ENCODE measurements around the gene ABHD15. TPM values are rescaled to one million over a fixed set of nuclear protein-coding genes. Genes with fewer than 3 reads are reported as not detected.
A peak's percentile ranks its signal among the peaks of the same experiment; 100 is the strongest.

The ABHD15 gene
- total and polyA plus RNA-seq, 9 of the 15 experiments (the other 6 are each of a cell fraction or from before 2014, with no cell fraction given), result 0.85 to 4.2 (median 2.1) TPM

DNA sequence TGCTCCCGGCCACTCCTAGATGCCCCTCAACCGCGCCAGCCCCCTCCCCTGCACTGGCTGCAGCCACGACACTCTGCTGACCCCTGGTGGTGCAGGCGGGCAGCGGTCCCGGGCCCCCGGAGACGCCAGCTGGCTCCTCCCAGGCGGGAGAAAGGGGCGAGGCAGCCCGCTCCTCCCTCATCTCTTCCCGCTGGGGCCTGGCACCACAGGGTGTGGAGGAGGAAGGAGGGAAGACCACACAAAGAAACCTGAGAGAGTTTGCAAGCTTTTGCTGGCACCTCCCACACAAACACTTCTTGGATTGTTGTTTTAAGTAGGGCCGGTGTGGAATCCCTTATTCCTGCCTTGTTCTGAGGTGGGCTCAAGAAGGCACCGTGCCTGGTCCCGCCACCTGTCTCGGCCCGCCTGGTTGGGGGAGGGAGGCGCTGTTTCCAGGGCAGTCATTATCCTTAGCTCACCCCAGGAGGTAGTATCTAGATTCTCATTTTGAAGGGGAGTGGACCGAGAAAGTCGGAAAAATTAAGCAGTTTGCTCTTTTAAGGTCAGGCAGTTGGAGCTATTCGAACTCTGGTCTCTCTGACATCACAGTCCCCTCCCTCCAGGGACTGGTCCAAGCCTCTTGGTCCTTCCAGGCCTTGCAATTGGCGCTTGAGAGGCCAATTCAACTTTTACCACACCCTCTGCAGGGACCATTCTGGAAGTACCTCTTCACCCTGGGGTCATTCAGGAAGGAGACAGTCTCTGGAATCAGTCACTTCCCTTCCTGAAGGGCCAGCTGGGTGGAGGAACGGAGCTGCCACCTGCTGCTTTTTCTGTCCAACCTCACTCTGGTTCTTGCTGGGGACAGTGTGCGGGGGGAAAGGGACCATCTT, 25.1 kb upstream of the ABHD15 start (continued):
- TF ChIP-seq, protein P1, sequence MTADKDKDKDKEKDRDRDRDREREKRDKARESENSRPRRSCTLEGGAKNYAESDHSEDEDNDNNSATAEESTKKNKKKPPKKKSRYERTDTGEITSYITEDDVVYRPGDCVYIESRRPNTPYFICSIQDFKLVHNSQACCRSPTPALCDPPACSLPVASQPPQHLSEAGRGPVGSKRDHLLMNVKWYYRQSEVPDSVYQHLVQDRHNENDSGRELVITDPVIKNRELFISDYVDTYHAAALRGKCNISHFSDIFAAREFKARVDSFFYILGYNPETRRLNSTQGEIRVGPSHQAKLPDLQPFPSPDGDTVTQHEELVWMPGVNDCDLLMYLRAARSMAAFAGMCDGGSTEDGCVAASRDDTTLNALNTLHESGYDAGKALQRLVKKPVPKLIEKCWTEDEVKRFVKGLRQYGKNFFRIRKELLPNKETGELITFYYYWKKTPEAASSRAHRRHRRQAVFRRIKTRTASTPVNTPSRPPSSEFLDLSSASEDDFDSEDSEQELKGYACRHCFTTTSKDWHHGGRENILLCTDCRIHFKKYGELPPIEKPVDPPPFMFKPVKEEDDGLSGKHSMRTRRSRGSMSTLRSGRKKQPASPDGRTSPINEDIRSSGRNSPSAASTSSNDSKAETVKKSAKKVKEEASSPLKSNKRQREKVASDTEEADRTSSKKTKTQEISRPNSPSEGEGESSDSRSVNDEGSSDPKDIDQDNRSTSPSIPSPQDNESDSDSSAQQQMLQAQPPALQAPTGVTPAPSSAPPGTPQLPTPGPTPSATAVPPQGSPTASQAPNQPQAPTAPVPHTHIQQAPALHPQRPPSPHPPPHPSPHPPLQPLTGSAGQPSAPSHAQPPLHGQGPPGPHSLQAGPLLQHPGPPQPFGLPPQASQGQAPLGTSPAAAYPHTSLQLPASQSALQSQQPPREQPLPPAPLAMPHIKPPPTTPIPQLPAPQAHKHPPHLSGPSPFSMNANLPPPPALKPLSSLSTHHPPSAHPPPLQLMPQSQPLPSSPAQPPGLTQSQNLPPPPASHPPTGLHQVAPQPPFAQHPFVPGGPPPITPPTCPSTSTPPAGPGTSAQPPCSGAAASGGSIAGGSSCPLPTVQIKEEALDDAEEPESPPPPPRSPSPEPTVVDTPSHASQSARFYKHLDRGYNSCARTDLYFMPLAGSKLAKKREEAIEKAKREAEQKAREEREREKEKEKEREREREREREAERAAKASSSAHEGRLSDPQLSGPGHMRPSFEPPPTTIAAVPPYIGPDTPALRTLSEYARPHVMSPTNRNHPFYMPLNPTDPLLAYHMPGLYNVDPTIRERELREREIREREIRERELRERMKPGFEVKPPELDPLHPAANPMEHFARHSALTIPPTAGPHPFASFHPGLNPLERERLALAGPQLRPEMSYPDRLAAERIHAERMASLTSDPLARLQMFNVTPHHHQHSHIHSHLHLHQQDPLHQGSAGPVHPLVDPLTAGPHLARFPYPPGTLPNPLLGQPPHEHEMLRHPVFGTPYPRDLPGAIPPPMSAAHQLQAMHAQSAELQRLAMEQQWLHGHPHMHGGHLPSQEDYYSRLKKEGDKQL (CRISPR knock-in tag; IDR thresholded peaks at IDR 0.05; ENCODE audit: borderline replicate concordance), result no peak
- no peak for TF ChIP-seq CHD2 (IDR thresholded peaks at IDR 0.05; ENCODE audit: low read depth, low read length)
- TF ChIP-seq ZNF212 (CRISPR knock-in tag; IDR thresholded peaks at IDR 0.05), result no peak; the same call in 1 of the 2 replicates
- TF ChIP-seq CBX1 (IDR thresholded peaks at IDR 0.05; ENCODE audit: low read depth), result 0 out of 2 replicates have a peak, but pooled peaks have one; percentile 33
- no peak for TF ChIP-seq OTX1 (CRISPR knock-in tag; IDR thresholded peaks at IDR 0.05)
- TF ChIP-seq NR2C1 (IDR thresholded peaks at IDR 0.05), result no peak
- TF ChIP-seq NR2C1 (tag; IDR thresholded peaks at IDR 0.05), result no peak
- peak; percentile 58; the same call in 1 of the 2 replicates for TF ChIP-seq SMARCE1 (IDR thresholded peaks at IDR 0.05)
- no peak for TF ChIP-seq FOS (IDR thresholded peaks at IDR 0.05; ENCODE audit: extremely low read depth, insufficient read length)
- TF ChIP-seq, protein P2, sequence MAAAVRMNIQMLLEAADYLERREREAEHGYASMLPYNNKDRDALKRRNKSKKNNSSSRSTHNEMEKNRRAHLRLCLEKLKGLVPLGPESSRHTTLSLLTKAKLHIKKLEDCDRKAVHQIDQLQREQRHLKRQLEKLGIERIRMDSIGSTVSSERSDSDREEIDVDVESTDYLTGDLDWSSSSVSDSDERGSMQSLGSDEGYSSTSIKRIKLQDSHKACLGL (CRISPR knock-in tag; IDR thresholded peaks at IDR 0.05; ENCODE audit: borderline replicate concordance, poor library complexity, severe bottlenecking), result no peak
- no peak for TF ChIP-seq HNRNPUL1 (IDR thresholded peaks at IDR 0.05; ENCODE audit: low read length)
- TF ChIP-seq ZNF778 (CRISPR knock-in tag; IDR thresholded peaks at IDR 0.05), result no peak
- TF ChIP-seq CBX8 (IDR thresholded peaks at IDR 0.05; ENCODE audit: borderline replicate concordance, extremely low read depth, low read depth, low read length, poor library complexity, severe bottlenecking), result no peak
- 0 out of 2 replicates have a peak, but pooled peaks have one; percentile 13 for TF ChIP-seq BCOR (IDR thresholded peaks at IDR 0.05)
- TF ChIP-seq, protein P3, sequence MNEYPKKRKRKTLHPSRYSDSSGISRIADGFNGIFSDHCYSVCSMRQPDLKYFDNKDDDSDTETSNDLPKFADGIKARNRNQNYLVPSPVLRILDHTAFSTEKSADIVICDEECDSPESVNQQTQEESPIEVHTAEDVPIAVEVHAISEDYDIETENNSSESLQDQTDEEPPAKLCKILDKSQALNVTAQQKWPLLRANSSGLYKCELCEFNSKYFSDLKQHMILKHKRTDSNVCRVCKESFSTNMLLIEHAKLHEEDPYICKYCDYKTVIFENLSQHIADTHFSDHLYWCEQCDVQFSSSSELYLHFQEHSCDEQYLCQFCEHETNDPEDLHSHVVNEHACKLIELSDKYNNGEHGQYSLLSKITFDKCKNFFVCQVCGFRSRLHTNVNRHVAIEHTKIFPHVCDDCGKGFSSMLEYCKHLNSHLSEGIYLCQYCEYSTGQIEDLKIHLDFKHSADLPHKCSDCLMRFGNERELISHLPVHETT (CRISPR knock-in tag; conservative IDR thresholded peaks at IDR 0.05 in 1 of 2, IDR thresholded peaks at IDR 0.05 in 1 of 2), result no peak
- no peak for TF ChIP-seq ZNF124 (CRISPR knock-in tag; IDR thresholded peaks at IDR 0.05)
- no peak for TF ChIP-seq RFX7 (CRISPR knock-in tag; IDR thresholded peaks at IDR 0.05)
- TF ChIP-seq ATF7 (IDR thresholded peaks at IDR 0.05), result peak; percentile 44
- TF ChIP-seq, protein P4, sequence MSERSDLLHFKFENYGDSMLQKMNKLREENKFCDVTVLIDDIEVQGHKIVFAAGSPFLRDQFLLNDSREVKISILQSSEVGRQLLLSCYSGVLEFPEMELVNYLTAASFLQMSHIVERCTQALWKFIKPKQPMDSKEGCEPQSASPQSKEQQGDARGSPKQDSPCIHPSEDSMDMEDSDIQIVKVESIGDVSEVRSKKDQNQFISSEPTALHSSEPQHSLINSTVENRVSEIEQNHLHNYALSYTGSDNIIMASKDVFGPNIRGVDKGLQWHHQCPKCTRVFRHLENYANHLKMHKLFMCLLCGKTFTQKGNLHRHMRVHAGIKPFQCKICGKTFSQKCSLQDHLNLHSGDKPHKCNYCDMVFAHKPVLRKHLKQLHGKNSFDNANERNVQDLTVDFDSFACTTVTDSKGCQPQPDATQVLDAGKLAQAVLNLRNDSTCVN (CRISPR knock-in tag; IDR thresholded peaks at IDR 0.05), result no peak
- TF ChIP-seq GTF2F1 (IDR thresholded peaks at IDR 0.05; ENCODE audit: low read depth, low read length), result 0 out of 2 replicates have a peak, but pooled peaks have one; percentile 59
